ENCODE results near the gene MED16. TPM values are rescaled to one million over a fixed set of nuclear protein-coding genes. Genes with fewer than 3 reads are reported as not detected.
A peak's percentile ranks its signal among the peaks of the same experiment; 100 is the strongest.

Gene MED16
- total and polyA plus RNA-seq, 2 donors (not counting 1 experiment from before 2014, with no cell fraction given), result 19.3 to 35.0 TPM

- Histone ChIP-seq H3K4me2 (ENCODE audit: extremely low read depth, insufficient read depth, low read length) (no peak overlapping the region), H3K27me3 (ENCODE audit: control insufficient read depth, insufficient read depth, low read length) (no peaks in the 10 kb centered on the region), H3K9ac (ENCODE audit: insufficient read depth, low read length) (no peak overlapping the region), H3K79me2 (ENCODE audit: control insufficient read depth, insufficient read depth, low read length) (no peaks in the 10 kb centered on the region), H3K27ac (ENCODE audit: insufficient read depth, low read length) (no peak overlapping the region), H4K20me1 (ENCODE audit: control insufficient read depth, extremely low read depth, insufficient read depth, low read length) (no peaks in the 10 kb centered on the region), H2AFZ (ENCODE audit: low read length) (no peak overlapping the region), H3K36me3 (ENCODE audit: control insufficient read depth, insufficient read depth, low read length) (no peaks in the 10 kb centered on the region), H3K4me1 (ENCODE audit: control insufficient read depth, extremely low read depth, insufficient read depth, low read length) (peaks cover 6% of the 10 kb centered on the region), H3K9me3 (ENCODE audit: control insufficient read depth, insufficient read depth, low read depth, low read length) (no peaks in the 10 kb centered on the region), H3K4me3 (replicated peaks in 1 of 4; ENCODE audit: control extremely low read depth in 1 of 4, insufficient read depth in 1 of 4, low read depth in 3 of 4, low read length in 4 of 4) (no peak overlapping the region)
- TF ChIP-seq, protein P1, sequence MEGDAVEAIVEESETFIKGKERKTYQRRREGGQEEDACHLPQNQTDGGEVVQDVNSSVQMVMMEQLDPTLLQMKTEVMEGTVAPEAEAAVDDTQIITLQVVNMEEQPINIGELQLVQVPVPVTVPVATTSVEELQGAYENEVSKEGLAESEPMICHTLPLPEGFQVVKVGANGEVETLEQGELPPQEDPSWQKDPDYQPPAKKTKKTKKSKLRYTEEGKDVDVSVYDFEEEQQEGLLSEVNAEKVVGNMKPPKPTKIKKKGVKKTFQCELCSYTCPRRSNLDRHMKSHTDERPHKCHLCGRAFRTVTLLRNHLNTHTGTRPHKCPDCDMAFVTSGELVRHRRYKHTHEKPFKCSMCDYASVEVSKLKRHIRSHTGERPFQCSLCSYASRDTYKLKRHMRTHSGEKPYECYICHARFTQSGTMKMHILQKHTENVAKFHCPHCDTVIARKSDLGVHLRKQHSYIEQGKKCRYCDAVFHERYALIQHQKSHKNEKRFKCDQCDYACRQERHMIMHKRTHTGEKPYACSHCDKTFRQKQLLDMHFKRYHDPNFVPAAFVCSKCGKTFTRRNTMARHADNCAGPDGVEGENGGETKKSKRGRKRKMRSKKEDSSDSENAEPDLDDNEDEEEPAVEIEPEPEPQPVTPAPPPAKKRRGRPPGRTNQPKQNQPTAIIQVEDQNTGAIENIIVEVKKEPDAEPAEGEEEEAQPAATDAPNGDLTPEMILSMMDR (conservative IDR thresholded peaks at IDR 0.05 in 1 of 2, IDR thresholded peaks at IDR 0.05 in 1 of 2; ENCODE audit: low read depth in 1 of 2, low read length in 2 of 2), result no peak
- TF ChIP-seq EZH2 (IDR thresholded peaks at IDR 0.05; ENCODE audit: low read length, missing control alignments), result no peak
- DNase-seq (ENCODE audit: low read depth in 2 of 2), result no peak
Measured at GRCh38 chr19:853014-853585, 39.9 kb downstream of the MED16 start.

DNA sequence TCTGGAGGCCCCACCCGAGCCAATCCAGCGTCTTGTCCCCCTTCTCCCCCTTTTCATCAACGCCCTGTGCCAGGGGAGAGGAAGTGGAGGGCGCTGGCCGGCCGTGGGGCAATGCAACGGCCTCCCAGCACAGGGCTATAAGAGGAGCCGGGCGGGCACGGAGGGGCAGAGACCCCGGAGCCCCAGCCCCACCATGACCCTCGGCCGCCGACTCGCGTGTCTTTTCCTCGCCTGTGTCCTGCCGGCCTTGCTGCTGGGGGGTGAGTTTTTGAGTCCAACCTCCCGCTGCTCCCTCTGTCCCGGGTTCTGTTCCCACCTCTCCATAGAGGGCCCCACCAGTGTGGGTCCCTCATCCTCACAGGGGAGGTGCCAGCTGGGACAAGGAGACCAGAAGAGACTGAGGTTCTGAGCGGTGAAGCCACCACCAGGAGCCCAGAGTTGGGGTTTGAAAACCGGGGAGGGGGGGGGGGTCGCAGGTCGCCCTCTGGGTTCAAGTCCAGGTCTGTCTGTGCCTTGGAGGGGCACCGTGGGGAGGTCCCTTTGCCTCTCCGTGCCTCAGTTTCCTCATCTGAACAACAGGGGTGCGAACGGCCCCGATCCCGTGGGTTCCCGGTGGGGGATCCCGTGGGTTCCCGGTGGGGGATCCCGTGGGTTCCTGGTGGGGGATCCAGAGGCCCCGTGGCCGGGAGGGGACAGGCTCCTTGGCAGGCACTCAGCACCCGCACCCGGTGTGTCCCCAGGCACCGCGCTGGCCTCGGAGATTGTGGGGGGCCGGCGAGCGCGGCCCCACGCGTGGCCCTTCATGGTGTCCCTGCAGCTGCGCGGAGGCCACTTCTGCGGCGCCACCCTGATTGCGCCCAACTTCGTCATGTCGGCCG is 40.6 kb downstream of the MED16 start, which contains the start of gene ELANE:
Gene ELANE, plus strand, starts transcription at position 168 of the 878 bp plus-strand sequence. Its CDS starts 26 bp downstream, at position 194.
- peak; percentile 48 for TF ChIP-seq EZH2 (IDR thresholded peaks at IDR 0.05; ENCODE audit: low read length, missing control alignments)
- TF ChIP-seq, protein P1 (conservative IDR thresholded peaks at IDR 0.05 in 1 of 2, IDR thresholded peaks at IDR 0.05 in 1 of 2; ENCODE audit: low read depth in 1 of 2, low read length in 2 of 2), result no peak
- Histone ChIP-seq H3K27ac (ENCODE audit: insufficient read depth, low read length) (peak within 1 kb of the TSS; percentile 91), H3K79me2 (ENCODE audit: control insufficient read depth, insufficient read depth, low read length) (no peaks in the 10 kb centered on the region), H3K4me2 (ENCODE audit: extremely low read depth, insufficient read depth, low read length) (no peak within 1 kb of the TSS), H3K9ac (ENCODE audit: insufficient read depth, low read length) (peak within 1 kb of the TSS; percentile 58), H2AFZ (ENCODE audit: low read length) (no peak within 1 kb of the TSS), H3K4me3 (replicated peaks in 1 of 4; ENCODE audit: control extremely low read depth in 1 of 4, insufficient read depth in 1 of 4, low read depth in 3 of 4, low read length in 4 of 4) (no peak within 1 kb of the TSS), H3K9me3 (ENCODE audit: control insufficient read depth, insufficient read depth, low read depth, low read length) (no peaks in the 10 kb centered on the region), H3K27me3 (ENCODE audit: control insufficient read depth, insufficient read depth, low read length) (peaks cover 5% of the 10 kb centered on the region), H4K20me1 (ENCODE audit: control insufficient read depth, extremely low read depth, insufficient read depth, low read length) (no peaks in the 10 kb centered on the region), H3K4me1 (ENCODE audit: control insufficient read depth, extremely low read depth, insufficient read depth, low read length) (peaks cover 6% of the 10 kb centered on the region), H3K36me3 (ENCODE audit: control insufficient read depth, insufficient read depth, low read length) (no peaks in the 10 kb centered on the region)
- DNase-seq (ENCODE audit: low read depth in 2 of 2), result no peak

DNA sequence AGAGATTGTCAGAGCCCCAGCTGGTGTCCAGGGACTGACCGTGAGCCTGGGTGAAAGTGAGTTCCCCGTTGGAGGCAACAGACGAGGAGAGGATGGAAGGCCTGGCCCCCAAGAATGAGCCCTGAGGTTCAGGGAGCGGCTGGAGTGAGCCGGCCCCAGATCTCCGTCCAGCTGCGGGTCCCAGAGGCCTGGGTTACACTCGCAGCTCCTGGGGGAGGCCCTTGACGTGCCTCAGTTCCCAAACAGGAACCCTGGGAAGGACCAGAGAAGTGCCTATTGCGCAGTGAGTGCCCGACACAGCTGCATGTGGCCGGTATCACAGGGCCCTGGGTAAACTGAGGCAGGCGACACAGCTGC is 42.0 kb downstream of the MED16 start:
- peaks cover 6% of the 10 kb centered on the region for H3K4me1 ChIP-seq (ENCODE audit: control insufficient read depth, extremely low read depth, insufficient read depth, low read length)
- no peak for DNase-seq (ENCODE audit: low read depth in 2 of 2)
- peak overlapping the region; percentile 55 for H2AFZ ChIP-seq (ENCODE audit: low read length)
- TF ChIP-seq, protein P1 (conservative IDR thresholded peaks at IDR 0.05 in 1 of 2, IDR thresholded peaks at IDR 0.05 in 1 of 2; ENCODE audit: low read depth in 1 of 2, low read length in 2 of 2), result no peak
- TF ChIP-seq EZH2 (IDR thresholded peaks at IDR 0.05; ENCODE audit: low read length, missing control alignments), result no peak
- no peaks in the 10 kb centered on the region for H3K79me2 ChIP-seq (ENCODE audit: control insufficient read depth, insufficient read depth, low read length)
- no peaks in the 10 kb centered on the region for H3K36me3 ChIP-seq (ENCODE audit: control insufficient read depth, insufficient read depth, low read length)
- H4K20me1 ChIP-seq (ENCODE audit: control insufficient read depth, extremely low read depth, insufficient read depth, low read length), result no peaks in the 10 kb centered on the region
- peak overlapping the region; percentile 91 for H3K27ac ChIP-seq (ENCODE audit: insufficient read depth, low read length)
- peak overlapping the region; percentile 59 for H3K4me2 ChIP-seq (ENCODE audit: extremely low read depth, insufficient read depth, low read length)
- H3K27me3 ChIP-seq (ENCODE audit: control insufficient read depth, insufficient read depth, low read length), result peaks cover 6% of the 10 kb centered on the region
- H3K9ac ChIP-seq (ENCODE audit: insufficient read depth, low read length), result peak overlapping the region; percentile 58
- peak overlapping the region in 2 of 4 experiments; percentile 8 to 29 for H3K4me3 ChIP-seq (replicated peaks in 1 of 4; ENCODE audit: control extremely low read depth in 1 of 4, insufficient read depth in 1 of 4, low read depth in 3 of 4, low read length in 4 of 4)
- no peaks in the 10 kb centered on the region for H3K9me3 ChIP-seq (ENCODE audit: control insufficient read depth, insufficient read depth, low read depth, low read length)
